NCI-H526 (cell line): ENCODE results near the gene PRKG1.

Experiments
- DNase-seq, 2 experiments: peaks; one replicate each; lab custom pipeline; 2025; lab: John Stamatoyannopoulos, UW

PRKG1 gene

DNA sequence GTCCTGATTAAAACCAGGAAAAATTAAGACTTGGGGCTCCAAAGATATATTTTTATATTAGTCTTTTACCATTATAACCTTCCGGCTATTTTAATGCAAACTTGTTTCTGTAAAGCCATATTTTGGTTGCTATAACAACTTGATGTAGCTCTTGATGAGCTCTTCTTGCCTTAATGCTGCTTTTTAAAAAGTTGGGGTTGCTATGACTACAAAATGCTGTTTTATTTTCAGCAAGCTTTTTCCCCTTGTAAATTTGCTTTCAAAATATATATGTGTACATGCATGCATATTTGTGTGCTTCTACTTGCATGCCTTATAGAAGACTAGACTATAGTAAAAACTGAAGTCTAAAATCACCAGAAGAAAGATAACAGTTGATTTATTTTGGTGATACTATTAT lies 525.4 kb downstream of the PRKG1 start:
- no peak for DNase-seq

DNA sequence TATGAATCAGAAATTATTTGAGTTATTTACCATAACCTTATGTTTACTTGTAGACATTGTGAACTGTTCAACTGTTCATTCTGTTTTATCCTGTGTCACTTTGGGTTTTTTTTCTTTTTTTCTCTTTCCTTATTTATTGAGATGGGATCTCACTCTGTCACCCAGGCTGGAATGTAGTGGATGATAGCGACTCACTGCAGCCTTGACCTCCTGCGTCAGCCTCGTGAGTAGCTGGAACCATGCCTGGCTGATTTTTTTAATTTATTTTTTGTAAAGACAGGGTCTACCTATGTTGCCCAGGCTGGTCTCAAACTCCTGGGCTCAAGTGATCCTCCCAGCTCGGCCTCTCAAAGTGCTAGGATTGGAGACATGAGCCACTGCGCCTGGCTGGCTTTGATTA lies 528.0 kb downstream of the PRKG1 start:
- no peak for DNase-seq

DNA sequence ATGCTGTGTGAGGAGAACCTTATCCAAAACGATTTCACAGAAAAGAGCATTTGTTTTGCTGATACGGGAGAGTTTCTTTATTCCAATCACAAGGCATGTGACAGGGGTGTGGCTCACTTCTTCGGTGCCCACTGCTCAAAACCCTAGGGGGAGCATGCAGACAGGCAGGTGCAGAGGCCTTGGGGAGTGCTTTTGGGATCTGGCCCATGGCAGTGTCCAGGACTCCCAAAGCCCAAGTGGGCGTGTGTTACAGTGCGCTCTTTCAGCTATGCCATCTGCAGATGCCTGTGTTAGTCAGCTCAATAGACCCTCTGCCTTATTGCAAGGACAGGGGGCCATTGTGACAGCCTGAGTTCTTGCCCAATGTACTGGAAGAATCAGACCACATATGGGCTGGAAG lies 530.3 kb downstream of the PRKG1 start:
- DNase-seq = no peak

DNA sequence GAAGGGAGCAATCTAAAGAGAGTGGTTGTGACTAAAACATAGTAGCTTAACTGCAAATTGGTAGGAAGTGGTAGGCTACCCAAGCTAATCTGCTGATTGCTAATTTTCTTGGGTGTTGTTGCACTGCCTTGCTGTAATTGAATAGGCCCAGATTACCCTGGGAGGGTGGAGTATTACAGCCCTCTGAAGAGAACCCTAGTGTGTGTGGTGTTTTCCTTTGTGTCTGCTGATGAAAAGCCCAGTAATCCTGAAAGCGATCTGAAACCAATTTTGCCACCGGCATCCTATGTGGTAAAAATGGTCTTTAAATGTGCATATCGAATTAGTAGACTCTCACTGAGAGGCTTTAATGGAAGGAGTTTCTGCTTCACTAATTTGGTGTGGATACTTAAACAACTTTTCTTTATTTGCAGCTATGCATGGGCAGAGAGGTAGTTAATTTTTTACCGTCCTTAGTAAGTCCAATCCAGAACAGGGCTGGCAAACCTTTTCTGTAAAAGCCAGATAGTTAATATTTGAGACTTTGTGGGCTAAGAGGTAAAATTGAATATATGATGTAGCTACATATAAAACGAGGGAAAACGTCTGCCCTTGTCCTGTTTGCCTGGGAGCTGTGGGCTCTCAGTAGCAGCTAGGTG lies 532.7 kb downstream of the PRKG1 start:
- DNase-seq = no peak

DNA sequence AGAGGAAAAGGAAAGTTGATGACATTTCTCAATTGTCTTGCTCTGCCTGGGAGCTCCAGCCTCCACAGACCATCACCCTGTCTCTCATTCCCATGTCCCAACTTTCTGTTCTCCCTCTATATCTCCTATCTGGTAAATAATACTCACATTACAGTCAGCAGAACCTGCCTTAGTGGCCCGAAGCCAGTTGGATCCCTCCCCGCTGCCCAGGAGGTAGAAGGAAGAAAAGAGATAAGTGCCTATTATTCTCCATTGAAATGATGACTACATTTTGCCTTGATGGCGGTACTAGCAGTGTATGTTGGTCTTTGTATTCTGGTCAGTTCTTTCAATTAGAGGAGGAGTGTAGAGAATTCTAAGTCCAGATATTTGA lies 533.2 kb downstream of the PRKG1 start:
- DNase-seq = no peak

DNA sequence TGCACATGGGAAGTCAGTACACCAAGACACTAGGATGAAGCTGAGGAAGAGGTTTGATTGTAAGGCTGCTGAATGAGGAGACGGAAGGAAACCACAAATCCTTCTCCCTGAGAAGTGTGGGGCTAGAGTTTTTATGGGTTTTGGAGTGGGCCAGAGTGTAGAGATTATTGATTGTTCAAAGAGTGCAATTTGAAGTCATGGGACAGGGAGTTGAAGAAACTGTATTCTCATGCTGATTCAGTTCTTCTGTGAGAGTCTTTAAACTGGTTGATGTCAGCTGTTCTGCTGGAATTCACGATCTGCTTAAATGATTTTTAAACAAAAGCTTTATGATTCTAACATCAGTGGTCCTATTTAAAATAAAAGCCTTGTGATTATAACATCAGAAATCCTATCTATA lies 533.9 kb downstream of the PRKG1 start:
- DNase-seq = no peak

DNA sequence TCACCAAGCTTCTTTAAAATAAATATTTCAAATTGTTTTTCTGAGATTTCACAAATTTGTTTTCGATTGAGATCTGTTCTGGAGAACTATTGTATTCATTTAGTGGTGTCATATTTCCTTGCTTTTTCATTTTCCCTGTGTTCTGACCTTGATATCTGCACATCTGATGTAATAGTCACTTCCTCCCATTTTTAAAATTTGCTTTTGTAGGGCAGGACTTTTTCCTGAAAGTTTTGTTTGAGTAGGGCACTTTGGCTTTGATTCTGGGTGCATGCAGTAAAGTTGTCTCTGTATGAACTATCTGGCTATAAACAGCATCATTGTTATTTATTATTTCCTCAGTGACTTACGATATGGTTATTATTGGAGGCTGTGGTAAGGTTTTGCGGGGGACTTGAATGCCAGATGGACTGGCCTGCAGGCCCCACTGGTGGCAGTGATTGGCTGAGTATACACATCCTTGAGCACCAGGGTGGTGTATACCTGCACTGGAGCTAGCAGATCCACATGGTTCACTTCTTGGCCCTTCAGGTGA lies 541.5 kb downstream of the PRKG1 start:
- no peak for DNase-seq

DNA sequence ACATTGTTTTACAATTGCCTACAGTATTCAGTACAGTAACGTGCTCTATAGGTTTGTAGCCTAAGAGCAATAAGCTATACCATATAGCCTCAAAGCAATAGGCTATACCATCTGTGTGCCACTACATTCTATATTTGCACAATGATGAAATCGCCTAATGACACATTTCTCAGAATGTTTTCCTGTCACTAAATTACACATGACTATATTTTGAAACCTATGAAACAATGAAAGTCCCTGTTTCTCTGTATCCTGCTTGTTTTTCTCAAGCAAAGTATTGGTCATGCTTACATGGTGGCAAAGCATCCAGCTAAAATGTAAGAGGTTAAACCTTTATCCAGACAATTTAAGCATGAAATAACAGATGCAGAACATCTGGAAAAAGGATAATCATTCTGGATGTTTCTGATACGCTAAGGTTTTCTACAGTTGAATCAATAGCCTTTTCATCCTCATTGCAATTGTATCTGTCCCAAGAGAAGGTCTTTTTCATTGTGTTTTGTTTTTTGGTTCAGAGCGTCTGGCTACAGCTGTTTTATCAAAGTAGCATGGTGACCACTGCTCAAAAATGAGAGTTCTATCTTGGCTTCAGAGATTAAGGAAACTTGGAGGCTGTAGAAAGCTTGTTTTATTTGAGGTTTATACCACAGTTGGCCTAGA lies 543.4 kb downstream of the PRKG1 start:
- no peak for DNase-seq

DNA sequence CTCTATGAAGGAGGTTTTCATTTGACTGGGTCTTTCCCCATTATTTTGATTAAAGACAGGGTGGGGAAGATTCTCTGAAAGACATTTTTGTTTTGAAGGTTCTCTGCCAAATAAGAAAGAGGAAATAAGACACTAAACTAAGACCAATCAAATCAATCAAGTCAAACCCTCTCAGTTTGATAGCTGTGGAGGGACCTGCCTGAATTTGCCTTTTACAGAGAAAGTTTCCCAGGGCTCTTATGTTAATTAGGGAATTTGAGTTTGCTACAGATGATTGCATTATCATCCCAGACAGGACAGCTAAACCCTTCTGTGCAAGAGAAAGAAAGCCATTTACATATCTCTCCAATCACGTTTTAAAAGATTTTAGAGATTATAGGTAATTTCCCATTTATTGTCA lies 545.1 kb downstream of the PRKG1 start:
- DNase-seq = no peak

DNA sequence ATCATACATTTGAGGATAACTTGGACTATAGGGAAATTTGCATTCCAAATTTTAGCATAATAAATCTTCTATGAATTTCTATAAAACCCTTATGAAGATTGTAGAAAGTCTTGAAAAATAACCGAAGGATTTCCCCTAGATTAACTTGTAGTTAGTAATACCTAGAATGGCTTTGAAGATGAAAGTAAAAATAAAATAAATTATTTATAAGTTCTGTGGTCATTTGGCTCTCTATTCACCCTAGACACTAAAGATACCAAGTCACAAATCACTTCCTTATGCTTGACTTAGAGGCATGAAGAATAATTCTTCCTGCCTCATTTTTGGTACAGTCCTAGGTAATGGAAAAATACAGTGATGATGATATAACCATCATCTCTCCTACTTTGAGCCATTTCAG lies 545.8 kb downstream of the PRKG1 start:
- DNase-seq = no peak

DNA sequence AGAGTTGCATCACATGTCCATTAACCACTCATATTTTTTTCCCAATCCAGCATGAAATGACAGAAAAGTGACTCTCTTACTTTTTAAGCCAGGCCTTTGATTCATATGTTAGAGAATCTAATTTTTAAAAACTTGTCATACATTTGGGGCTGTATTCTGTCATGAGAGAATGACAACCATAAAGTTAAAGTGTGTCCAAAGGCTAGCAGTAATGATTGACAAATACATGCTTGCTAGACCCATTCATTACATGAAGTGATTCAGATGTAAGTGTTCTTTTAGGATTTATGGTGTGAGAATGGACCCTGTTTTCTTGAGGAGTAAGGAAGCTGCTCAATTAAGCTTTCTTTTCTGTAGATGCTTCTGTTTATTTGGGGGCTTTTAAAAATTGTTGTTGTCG lies 549.7 kb downstream of the PRKG1 start:
- no peak for DNase-seq

DNA sequence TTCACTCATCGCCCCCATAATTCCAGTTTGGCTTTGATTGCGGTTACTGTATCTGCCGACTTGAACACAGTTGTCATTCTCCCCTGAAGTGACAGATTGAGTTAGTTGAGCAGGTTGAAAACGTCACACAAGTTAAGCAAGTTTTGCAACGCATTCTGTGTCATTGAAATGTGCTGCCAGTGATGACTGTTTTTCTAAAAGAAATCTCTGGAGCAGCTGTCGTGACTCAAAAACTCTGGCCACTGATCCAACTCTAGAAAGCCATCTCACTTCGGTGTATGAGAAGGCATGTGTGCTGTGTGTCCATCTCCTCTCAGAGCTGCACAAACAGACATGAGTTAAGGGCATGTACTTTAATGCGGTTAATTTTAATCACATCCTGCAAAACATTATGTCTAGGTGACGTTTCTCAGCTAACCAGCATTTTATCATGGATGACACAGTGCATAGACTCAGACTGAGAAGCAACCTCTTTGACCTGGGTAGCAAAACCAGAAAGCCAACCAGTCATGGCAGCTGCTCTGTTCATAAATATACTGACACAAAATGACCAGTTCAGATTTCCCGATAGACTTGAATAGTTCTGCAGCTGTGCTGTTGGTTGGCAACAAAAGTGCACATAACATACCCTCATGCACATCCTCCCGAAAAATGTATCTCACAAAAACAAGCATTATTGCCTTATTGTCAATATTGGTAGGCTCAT lies 555.8 kb downstream of the PRKG1 start:
- no peak for DNase-seq

DNA sequence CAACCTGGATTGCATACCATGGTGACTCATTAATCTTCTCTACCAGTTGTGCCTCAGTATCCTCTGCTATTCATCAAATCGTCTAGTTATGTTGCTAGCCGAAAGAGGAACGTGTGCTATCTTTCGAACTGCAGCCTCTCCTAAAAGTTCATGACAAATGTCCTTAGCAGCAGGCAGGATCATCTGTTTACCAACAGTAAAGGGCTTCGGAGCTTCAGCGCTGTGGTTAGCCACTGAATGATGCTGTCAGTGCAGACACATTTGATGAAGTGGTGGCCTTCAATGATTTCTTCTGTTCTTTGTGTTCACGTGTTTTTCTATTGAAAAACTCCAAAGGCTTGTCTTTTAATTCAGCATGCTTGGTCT lies 556.3 kb downstream of the PRKG1 start:
- DNase-seq = no peak

DNA sequence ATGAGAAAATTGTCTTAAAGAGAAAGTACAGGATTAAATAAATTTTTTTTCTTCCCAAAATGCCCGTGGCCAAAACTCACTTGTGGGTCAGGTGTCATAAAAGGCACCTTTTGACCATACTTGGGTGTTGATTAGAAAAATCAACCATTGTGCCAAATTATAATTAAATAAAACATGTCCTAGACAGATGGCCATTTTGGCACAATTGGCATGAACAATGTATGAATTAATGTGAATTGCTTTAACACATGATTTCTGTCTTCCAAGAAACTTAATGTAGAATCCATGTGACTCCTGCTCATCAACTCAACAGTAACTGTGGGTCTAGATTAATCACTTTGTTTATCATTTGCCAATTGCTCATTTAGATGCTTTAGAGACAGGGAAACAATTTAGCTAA lies 561.1 kb downstream of the PRKG1 start:
- no peak for DNase-seq

DNA sequence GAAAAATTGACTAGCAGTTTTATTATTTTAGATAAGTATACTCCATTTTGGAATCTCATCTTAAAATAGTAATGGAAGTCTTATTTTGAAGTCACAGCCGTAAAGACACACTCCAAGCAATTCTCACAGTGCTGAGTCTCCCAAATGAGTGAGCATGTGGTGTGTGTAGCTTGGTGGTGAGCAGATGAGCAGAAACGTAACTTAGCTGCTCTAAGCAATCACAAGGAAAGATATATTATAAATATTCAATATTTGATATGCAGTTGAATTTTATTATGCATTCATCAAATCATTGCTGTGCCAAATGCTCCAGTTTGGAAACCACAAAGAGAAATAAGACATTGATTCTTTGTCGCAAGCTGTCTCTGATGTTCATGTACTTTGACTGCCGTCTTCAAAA lies 563.9 kb downstream of the PRKG1 start:
- DNase-seq = no peak

DNA sequence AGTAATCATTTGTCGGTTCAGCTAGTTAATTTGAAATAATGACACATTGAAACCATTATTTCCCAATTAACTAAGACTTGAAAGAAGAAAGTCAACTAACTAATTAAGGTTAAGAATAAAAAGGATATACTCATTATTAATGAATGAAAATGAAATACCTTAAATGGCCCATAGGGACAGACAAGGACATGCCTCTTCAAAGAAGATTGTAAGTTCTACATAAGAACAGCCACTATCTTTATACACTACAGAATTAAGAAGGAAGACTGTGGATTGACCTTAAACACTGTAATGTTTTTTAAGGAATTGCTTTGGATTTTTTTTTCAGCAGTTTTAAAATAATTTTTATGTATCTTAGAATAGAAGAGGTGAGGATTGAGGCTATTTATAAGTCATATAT lies 564.5 kb downstream of the PRKG1 start:
- DNase-seq = no peak

DNA sequence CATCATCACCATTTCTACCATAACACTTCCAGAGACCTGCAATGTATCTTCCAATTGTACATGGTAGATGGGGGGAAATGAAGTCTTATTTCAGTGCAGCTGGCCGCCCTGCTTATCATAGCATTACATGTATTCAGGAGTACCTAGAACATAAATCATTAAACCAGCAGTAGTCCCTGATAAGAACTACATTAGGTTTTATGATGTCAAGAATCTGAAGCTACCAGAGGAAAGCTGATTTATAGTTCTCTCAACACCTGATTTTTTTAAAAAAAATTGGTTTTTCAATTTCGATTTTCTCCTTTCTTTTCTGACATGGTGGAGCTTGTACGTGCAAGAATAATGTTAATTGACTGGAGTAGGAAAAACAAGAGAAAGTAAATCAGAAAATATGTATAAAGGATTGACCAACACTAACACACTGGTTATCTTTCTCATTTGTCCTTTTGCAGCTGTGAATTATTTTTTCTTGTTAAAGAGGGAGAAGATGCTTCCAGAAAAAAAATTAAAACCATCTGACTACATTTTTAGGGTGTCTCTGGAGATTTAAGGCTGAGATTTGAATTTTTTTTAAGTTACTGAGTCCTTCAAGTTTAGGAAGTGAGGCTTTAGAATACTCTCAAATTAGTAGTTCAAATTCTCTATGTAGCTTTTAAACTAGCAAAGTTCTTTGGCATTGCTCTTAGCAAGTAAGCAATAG lies 566.0 kb downstream of the PRKG1 start:
- DNase-seq = no peak

DNA sequence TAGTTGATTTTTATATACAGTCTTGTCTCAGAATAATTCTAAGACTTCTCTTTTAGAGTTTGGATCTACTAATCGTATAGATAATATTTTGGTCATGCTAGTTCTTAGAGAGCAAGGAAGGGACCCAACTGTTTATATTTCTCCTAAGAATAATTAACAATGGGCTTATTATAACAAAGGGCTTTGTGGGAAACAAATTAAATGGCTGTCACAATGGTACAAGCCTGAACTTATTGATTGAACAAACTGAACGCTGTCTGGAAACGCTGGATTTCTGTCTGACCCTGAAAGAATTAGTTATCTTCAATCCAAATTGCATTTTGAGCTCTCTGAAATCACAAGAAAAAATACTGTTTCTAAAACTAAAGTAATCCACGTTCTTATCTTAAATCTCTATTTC lies 568.3 kb downstream of the PRKG1 start:
- DNase-seq = no peak

DNA sequence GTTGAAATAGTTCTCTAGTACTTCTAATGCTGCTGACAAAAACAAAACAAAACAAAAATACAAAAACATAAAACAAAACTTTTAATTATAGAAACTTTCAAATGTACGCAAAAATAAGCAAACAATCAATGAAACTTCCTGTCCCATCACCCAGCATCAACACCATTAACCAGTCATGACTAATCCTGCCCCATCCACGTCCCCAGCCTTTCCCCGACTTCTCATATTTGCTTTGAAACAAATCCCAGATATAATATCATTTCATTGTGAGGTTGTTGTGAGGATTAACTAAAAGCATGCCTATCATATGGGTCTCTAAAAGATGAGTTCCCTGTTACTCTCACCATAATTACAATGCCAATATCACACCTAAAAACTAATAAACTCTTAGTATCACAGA lies 569.4 kb downstream of the PRKG1 start:
- DNase-seq = no peak

DNA sequence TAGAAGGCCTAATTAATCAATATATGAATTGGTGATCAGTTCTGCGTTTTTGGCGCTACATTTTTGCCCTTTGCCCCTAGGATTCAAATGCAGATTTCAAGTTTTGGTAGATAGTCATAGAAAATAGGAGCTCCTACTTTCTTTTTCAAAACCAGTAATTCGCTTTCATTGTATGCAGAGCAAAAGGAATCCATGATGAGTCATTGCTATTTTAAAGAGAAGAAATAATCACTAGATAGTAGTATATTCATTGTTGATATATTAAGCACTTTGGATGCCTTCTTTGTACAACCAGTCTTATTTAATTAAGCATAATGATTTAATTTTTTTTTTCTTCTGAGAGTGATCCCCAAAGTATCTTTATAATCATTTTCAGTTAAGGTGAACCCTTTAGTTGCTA lies 574.8 kb downstream of the PRKG1 start:
- no peak for DNase-seq

DNA sequence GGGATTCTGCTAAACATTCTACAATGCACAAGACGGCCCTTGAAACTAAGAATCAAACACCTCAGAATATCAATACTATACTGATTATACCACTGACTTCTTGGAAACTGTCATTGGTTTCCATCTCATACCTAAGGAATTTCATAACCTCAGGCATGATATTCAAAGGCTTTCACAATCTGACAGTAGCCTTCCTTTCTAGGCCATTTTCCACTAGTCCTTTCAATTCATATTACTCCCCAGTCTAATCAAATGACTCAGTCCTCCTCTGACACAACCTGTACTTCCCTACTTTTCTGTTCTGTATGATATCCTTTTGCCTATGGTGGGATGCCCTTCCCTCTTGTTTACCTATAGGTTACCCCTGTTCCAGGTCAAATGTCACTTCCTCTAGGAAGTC lies 576.8 kb downstream of the PRKG1 start:
- DNase-seq = no peak

DNA sequence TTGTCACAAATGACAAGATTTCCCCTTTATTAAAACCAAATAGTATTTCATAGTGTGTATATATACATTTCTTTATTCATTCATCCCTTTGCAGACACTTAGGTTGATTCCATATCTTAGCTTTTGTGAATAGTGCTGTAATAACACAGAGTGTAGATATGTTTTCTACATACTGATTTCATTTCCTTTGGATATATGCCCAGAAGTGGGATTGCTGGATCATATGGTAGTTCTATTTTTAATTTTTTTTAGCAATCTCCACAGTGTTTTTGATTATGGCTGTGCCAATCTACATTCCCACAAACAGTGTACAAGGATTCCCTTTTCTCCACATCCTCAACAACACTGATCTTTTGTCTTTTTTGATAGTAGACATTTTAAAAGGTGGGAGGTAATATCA lies 578.7 kb downstream of the PRKG1 start:
- no peak for DNase-seq

DNA sequence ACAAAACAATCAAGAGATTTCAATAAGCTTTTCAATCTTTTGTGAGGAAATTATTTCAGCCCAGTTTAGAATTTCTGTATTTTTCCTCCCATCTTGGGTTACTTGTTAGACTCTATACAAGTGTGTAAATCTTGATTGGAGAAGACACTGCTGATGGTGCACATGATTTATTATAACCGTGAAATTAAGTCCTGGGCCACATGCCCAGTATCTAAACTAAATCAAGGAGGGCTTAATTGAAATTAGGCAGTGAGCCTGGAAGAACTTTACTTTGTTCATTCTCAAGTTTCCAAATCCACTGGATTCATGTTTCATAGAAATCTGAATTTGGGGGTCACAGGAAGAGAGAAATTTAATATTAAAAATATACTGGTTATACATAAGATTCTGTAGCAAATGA lies 580.6 kb downstream of the PRKG1 start:
- no peak for DNase-seq
